Left cardiac atrium (tissue), 4 donors: ENCODE data around the gene CCDC148. TPM values are rescaled to one million over a fixed set of nuclear protein-coding genes. Genes with fewer than 3 reads are reported as not detected.
"Not testable (repeated sequence)": the region's sequence is repeated elsewhere in the genome, so short reads cannot be mapped to it uniquely, and the experiment has no call there.

ENCODE experiments used
- ATAC-seq, 2 donors: fragments of 200-7000 bp; cut with Tn5 transposase; one replicate each; pipeline ENCODE4 v1.9.1; 2020; ENCODE audit warnings: mild to moderate bottlenecking in 2 of 2, moderate library complexity in 2 of 2
- DNase-seq: peaks from one replicate; pipeline ENCODE4 v3.0.0-alpha.2; 2020
- intact Hi-C, 2 donors: fragments of 100-400 bp; cut with DNase I; formaldehyde crosslinking; loops; one replicate each; pipeline versions ENCODE4 v1.14.1 to v1.15.1; 2022 to 2023
- total RNA-seq, 2 donors: library from RNA; stranded (reverse); fragmentation: NEBNext Ultra II Directional; extraction: Animal tissue kit (Norgen Biotek cat#: 25700); gene quantifications; one replicate each; pipeline ENCODE4 v1.2.1, GENCODE V29; 2021
- donor health status: DM: no; HTN: yes; CAD: no.
- donor health status: DM: no; HTN: yes; CAD: no; lungs with severe emphysema.
- donor health status: DM: yes; HTN: yes; CAD: no.
- donor health status: Dilated cardiomyopathy.

Gene CCDC148
- total RNA-seq, 2 donors from 2014 or later, result 1.1 to 2.0 TPM

GRCh38 chr2:158391361-158391760 lies 65.2 kb downstream of the CCDC148 start:
- no peak for ATAC-seq
- intact Hi-C loops, result no loop called here

GRCh38 chr2:158388159-158388558 lies 68.4 kb downstream of the CCDC148 start:
- no peak for ATAC-seq
- no peak for DNase-seq
- intact Hi-C loops, result no loop called here

More at GRCh38 chr2:158391361-158391760, 65.2 kb downstream of the CCDC148 start:
- no peak for DNase-seq

GRCh38 chr2:158385646-158386045 lies 70.9 kb downstream of the CCDC148 start:
- intact Hi-C loops, result no loop called here
- ATAC-seq, result no peak
- DNase-seq, result no peak

- no peak for DNase-seq
- intact Hi-C loops, result no loop called here
- no peak for ATAC-seq
These were observed 74.6 kb downstream of the CCDC148 start for GRCh38 chr2:158381978-158382377.

GRCh38 chr2:158381205-158381604 lies 75.3 kb downstream of the CCDC148 start:
- ATAC-seq, result no peak
- intact Hi-C loops, result no loop called here
- no peak for DNase-seq

GRCh38 chr2:158380746-158381145 lies 75.8 kb downstream of the CCDC148 start:
- DNase-seq (no peak), ATAC-seq (no peak)
- intact Hi-C loops, result no loop called here

- ATAC-seq (no peak), DNase-seq (no peak)
- intact Hi-C loops, result no loop called here
These were observed 77.6 kb downstream of the CCDC148 start for GRCh38 chr2:158378926-158379325.

- DNase-seq (no peak), ATAC-seq (no peak)
- intact Hi-C loops, result no loop called here
These were observed 90.2 kb downstream of the CCDC148 start for GRCh38 chr2:158366342-158366741.

GRCh38 chr2:158359846-158360245 lies 96.7 kb downstream of the CCDC148 start:
- intact Hi-C loops, result no loop called here

GRCh38 chr2:158357699-158358098 lies 98.9 kb downstream of the CCDC148 start:
- DNase-seq, result no peak
- ATAC-seq, result no peak
- intact Hi-C loops, result no loop called here

More at GRCh38 chr2:158359846-158360245, 96.7 kb downstream of the CCDC148 start:
- DNase-seq (no peak), ATAC-seq (no peak)

GRCh38 chr2:158357122-158357521 lies 99.4 kb downstream of the CCDC148 start:
- DNase-seq, result no peak
- ATAC-seq, result no peak
- intact Hi-C loops, result no loop called here

- ATAC-seq, intact Hi-C loops, DNase-seq: not testable (repeated sequence)
These were observed 105.1 kb downstream of the CCDC148 start for GRCh38 chr2:158351466-158351816.

- ATAC-seq, intact Hi-C loops, DNase-seq: not testable (repeated sequence)
These were observed 105.6 kb downstream of the CCDC148 start for GRCh38 chr2:158350751-158351465.

- intact Hi-C loops, result no loop called here
- no peak for DNase-seq
- no peak for ATAC-seq
These were observed 110.5 kb downstream of the CCDC148 start for GRCh38 chr2:158346032-158346431.

- intact Hi-C loops, result no loop called here
- DNase-seq (no peak), ATAC-seq (no peak)
These were observed 117.0 kb downstream of the CCDC148 start for GRCh38 chr2:158339513-158339912.

GRCh38 chr2:158337018-158337417 lies 119.5 kb downstream of the CCDC148 start:
- ATAC-seq (peak in 1 of 2 donors; percentile 67), DNase-seq (no peak)
- intact Hi-C loops, result no loop called here

- ATAC-seq, intact Hi-C loops, DNase-seq: not testable (repeated sequence)
These were observed 124.8 kb downstream of the CCDC148 start for GRCh38 chr2:158331799-158332198.

GRCh38 chr2:158325782-158326340 lies 130.7 kb downstream of the CCDC148 start:
- ATAC-seq (peak in 1 of 2 donors; percentile 55), DNase-seq (no peak)
- intact Hi-C loops, result no loop called here

GRCh38 chr2:158325031-158325781 lies 131.3 kb downstream of the CCDC148 start:
- intact Hi-C loops, result no loop called here
- ATAC-seq, result no peak
- DNase-seq, result no peak

GRCh38 chr2:158323381-158323780 lies 133.2 kb downstream of the CCDC148 start:
- ATAC-seq, result no peak
- no peak for DNase-seq
- intact Hi-C loops, result no loop called here
